Skin of body (tissue), 2 donors: ENCODE results near the gene LTBP4. TPM values are rescaled to one million over a fixed set of nuclear protein-coding genes. Genes with fewer than 3 reads are reported as not detected.
"Not testable (repeated sequence)": the region's sequence is repeated elsewhere in the genome, so short reads cannot be mapped to it uniquely, and the experiment has no call there.

Experiments used
- DNase-seq: peaks from one replicate; lab custom pipeline; 2025; lab: John Stamatoyannopoulos, UW
- total RNA-seq: library from RNA; depleted of rRNA; stranded (reverse); fragments of >200 nt; gene quantifications from one replicate; pipeline ENCODE4 v1.2.3, GENCODE V29; 2014

Gene LTBP4
- total RNA-seq, 1 donor from 2014 or later, result 72.0 TPM

DNA sequence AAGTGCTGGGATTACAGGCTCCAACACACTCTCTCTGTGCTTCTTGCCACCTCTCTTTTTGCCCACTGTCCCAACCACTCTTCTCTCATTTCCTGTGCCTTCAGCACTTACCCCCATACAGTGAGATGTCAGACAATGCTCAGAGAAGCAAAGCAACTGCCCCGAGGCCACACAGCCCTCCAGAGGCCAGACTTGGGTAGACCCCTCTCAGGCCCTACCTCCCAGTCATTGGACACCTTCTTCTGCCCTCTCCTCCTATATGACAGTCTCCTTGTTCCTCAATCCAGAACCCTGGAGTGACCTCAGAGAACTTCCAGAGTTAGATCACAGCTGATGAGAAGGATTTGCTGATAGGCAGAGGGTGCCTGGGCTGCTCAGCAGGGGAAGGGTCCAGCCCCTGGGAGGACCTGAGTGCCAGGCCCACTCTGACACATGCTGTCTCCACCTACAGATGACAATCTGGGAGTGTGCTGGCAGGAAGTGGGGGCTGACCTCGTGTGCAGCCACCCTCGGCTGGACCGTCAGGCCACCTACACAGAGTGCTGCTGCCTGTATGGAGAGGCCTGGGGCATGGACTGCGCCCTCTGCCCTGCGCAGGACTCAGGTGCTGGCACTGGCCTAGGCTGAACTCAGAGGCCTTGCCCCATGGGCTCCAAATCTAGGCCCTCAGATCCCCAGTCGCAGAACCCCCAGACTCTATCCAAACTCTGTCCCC, 24.4 kb downstream of the LTBP4 start:
- no peak for DNase-seq

DNA sequence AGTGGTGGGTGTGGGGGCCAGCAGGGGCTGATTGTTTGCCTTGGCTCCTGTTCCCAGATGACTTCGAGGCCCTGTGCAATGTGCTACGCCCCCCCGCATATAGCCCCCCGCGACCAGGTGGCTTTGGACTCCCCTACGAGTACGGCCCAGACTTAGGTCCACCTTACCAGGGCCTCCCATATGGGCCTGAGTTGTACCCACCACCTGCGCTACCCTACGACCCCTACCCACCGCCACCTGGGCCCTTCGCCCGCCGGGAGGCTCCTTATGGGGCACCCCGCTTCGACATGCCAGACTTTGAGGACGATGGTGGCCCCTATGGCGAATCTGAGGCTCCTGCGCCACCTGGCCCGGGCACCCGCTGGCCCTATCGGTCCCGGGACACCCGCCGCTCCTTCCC, 25.7 kb downstream of the LTBP4 start:
- no peak for DNase-seq

DNA sequence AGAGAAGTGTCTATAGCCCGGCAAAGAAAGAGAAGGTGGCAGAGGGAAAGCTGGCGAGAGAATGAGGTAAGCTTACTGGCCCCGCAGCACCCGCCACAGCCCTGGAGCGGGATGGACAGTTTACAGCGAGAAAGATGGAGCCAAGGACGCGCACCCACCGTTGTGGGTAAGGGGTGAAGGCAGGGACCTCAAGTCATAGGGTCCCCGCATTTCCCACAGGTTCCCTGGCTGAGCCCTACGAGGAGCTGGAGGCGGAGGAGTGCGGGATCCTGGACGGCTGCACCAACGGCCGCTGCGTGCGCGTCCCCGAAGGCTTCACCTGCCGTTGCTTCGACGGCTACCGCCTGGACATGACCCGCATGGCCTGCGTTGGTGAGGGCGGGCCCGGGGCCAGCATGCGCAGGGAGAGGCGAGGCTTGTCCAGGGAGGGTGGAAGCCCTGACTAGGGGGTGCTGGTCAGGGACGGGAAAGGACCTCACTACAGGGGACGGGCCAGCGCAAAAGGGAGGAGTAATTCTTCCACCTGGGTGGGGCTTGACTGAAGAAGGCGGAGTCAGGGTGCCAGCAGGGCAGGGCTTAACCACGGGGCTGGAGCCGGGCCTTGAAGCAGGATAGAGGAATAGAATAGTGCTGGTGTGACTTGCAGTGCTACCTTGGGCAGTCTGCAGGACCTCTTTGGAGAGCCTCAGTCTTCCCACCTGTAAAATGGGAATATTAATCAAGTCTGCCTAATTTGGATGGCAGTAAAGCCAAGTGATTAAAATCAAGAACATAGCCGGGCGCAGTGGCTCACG, 26.5 kb downstream of the LTBP4 start:
- no peak for DNase-seq

DNA sequence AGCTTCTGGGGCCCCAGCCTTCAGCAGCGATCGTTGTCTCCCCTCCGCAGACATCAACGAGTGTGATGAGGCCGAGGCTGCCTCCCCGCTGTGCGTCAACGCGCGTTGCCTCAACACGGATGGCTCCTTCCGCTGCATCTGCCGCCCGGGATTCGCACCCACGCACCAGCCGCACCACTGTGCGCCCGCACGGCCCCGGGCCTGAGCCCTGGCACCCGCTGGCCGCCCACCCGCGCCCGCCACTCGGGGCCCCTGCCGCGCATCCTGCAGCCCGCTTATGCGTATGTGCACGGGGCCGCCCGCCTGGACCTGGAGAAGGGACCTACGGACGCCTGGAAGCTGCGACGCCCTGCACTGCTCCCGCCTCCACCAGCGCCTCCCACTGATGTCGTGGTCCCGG, 28.2 kb downstream of the LTBP4 start:
- no peak for DNase-seq

DNA sequence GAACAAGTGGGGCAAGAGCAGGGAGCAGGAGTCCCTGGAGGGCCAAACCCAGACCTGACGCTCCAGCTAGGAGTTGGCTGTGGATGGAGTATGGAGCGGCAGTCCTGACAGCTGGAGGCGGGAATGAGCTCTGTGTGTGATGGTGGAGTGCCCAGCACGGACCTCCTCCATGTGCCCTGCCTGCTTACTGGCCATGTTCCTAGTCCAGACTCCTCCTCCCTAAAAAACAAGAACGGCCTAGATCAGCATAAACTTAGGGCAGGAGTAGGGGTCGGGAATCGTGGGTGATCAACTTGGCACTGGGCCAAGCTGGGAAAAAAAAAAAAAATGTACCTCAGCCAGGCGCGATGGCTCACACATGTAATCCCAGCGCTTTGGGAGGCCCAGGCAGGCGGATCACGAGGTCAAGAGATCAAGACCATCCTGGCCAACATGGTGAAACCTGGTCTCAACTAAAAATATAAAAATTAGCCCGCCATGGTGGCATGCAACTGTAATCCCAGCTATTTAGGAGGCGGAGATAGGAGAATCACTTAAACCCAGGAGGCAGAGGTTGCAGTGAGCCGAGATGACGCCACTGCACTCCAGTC, 29.5 kb downstream of the LTBP4 start:
- no peak for DNase-seq

DNA sequence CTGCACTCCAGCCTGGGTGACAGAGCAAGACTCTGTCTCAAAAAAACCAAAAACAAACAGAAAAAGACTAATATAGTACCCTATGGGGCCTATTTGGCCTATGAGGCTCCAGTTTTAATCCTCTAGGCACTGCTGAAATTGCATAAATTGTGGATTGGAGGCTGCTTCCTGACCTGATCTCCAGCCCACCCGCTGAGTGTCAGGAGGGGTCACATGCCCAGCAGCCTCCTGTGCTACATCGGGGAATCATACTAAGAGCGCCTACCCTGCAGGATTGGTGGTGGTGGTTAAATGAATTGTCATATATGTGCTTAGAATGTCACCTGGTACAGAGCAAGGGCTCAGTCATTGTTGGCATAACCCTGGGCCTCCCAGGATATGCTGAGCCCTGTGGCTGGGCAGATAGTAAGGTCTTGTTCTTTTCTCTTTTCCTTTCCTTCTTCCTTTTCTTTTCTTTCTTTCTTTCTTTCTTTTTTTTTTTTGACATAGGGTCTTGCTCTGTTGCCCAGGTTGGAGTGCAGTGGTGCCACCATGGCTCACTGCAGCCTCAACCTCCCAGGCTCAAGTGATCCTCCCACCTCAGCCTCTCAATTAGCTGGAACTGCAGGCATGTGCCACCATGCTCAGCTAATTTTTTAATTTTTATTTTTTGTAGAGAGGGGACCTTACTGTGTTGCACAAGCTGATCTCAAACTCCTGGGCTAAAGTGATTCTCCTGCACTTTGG, 31.3 kb downstream of the LTBP4 start:
- no peak for DNase-seq

DNA sequence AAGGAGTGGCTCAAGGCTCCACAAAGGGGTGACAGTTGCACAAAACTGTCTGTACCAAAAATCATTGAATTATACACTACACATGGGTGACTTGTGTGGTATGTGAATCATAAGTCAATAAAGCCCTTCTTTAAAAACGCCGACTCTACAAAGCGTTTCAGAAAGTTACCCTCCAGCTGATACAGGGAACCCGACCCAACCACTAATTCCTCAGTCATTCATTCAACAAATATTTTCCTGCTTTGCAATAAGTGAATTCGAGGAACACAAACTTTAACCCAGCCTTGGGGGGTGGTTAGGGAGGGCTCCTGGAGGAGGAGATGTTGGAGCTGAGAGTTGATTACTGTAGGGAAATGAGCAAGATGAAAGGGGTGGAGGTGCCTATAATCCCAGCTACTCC, 32.0 kb downstream of the LTBP4 start:
- no peak for DNase-seq

DNA sequence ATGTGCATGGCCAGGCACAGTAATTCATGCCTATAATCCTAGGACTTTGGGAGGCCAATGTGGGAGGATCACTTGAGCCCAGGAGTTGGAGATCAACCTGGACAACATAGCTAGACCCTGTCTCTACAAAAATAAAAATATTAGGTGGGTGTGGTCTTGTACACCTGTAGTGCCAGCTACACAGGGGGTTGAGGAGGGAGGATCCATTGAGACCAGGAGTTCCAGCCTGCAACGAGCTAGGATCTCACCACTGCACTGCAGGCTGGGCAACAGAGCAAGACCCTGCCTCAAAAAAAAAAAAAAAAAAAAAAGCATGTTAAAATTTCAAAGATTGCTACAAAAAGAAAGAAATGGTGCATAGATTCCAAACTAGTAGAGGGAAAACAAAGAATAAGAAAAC, 37.2 kb downstream of the LTBP4 start:
- no peak for DNase-seq

DNA sequence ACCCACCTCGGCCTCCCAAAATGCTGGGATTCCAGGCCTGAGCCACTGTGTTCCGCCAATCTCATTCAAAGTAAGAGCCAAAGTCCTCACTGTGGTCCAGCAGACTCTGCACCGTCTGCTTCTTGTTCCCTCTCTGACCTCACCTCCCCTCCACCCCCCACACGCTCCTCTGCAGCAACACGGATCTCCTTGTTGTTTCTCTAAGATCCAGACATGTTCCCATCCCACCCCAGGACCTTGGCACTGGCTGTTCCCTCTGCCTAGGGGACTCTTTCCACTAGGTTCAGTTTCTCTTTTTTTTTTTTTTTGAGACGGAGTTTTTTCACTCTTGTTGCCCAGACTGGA, 38.4 kb downstream of the LTBP4 start:
- DNase-seq, result no peak

DNA sequence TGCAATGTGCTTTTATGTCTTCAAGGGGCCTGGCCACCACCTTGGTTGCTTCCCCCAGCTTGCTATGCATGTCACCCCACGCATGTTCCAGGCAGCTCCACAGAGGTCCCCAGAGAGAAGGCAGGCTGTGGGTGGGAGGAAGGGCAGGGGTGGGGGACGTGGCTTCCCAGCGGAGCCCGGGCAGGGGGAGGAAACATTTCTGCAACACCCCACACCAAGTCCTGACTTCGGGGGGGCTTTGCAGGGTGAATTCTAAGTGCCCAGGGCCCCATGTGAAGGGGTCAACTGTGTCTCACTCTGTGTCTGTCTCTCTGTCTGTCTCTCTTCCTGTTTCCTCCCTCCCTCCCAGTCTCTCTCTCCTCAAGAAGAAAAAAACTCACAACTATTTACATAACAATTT, 39.6 kb downstream of the LTBP4 start:
- no peak for DNase-seq

DNA sequence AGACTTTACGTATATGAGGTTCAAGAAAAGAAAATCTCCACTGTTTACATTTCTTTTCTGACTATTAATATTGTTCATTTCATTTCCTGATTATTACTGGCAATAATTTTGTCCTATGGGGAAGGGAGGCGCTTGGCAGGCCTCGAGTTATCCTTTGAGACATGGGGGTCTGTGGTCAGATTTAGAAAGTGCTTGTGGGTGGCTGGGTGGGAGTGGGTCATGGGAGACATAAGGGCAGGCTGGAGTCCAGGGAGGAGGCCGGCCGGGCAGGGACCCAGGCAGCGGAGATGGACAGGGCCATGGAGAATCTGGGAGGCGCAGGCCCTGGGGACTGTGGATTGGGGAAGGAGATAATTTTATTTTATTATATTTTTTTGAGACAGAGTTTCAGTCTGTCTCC, 40.1 kb downstream of the LTBP4 start:
- DNase-seq, result peak; percentile 43

DNA sequence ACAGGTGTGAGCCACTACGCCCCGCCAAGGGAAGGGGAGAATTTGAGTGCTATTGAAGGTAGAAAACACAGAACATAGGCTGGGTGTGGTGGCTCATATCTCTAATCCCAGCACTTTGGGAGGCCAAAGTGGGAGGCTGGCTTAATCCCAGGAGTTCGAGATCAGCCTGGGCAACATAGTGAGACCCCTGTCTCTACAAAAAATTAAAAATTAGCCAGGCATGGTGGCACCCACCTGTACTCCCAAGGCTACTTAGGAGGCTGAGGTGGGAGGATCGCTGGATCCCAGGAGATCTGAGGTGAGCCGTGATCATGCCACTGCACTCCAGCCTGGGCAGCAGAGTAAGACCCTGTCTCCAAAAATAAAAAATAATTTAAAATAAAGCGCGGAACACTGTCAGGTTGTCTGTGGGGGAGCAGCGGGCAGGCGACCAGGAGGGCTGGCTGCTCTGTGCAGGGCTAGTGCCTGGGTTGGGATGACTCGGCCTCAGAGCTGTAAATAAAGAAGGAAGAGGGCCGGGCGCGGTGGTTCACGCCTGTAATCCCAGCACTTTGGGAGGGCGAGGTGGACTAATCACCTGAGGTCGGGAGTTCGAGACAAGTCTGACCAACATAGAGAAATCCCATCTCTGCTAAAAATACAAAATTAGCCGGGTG, 41.0 kb downstream of the LTBP4 start:
- no peak for DNase-seq

DNA sequence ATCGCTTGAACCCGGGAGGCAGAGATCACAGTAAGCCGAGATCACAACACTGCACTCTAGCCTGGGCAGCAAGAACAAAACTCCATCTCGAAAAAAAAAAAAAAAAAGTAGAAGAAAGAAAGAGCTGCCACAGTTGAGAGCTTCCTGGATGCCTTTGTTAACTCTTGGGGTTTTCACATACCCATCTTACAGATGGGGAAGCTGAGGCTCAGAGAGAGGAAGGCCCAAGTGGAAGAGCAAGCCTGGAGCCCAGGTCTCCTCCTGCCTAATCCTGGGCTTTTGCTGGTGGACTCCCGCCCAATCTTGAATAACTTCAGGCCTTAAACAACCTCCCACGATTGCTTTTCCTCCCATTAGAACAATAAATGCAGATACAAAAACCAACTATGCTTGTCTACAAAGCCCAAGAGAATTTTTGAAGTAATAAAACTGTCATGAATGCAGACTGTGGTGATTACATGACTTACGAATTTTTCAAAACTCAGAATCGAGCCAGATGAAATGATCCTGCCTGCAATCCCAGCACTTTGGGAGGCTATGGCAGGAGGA, 41.7 kb downstream of the LTBP4 start:
- peak; percentile 41 for DNase-seq

DNA sequence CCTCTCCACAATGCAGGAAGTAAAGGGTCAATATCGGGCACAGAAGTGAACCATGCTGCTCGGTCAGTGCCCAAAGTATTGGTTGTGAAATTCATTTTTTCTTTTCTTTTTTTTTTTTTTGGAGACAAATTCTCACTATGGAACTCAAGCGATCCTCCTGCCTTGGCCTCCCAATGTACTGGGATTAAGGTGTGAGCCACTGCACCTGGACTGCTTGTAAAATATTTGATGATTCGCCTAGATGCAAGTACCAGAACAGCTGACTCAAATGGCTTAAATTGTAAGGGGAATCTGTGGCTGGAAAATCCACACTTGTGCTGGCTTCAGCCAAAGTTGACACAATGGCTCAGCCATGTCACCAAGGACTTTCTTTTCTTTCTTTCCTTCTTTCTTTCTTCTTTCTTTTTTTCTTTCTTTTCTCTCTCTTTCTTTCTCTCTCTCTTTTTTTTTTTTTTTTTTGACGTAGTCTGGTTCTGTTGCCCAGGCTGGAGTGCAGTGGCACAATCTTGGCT, 45.6 kb downstream of the LTBP4 start:
- no peak for DNase-seq

DNA sequence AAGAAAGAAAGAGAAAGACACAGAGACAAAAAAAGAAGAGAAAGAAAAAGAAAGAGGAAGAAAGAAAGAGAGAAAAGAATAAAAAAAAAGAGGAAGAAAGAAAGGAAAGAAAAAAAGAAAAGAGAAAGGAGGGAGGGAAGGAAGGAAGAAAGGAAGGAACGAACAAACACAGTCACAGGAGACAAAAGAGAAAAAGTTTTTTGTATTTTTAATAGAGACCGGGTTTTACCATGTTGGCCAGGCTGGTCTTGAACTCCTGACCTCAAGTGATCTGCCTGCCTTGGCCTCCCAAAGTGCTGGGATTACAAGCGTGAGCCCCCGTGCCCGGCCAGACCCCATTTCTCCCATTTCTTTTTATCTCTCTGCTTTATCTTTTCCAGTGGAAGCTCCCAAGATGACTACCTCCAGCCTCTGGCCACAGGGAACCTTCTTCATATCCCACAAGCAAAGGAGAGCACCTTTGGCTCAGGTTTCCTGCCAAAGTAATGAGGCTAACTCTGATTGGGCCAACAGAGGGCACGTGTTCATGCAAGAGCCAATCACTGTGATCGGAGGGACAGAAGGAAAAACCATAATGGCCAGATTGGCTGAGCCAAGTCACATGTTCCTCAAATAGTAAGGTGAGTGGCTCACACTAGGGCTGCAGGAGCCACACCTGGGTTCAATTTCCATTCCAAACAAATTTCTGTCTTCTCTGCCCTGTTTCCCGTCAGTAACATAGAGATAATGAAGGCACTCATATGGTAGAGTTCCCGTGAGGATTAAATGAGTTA, 48.9 kb downstream of the LTBP4 start:
- not testable (repeated sequence) for DNase-seq

DNA sequence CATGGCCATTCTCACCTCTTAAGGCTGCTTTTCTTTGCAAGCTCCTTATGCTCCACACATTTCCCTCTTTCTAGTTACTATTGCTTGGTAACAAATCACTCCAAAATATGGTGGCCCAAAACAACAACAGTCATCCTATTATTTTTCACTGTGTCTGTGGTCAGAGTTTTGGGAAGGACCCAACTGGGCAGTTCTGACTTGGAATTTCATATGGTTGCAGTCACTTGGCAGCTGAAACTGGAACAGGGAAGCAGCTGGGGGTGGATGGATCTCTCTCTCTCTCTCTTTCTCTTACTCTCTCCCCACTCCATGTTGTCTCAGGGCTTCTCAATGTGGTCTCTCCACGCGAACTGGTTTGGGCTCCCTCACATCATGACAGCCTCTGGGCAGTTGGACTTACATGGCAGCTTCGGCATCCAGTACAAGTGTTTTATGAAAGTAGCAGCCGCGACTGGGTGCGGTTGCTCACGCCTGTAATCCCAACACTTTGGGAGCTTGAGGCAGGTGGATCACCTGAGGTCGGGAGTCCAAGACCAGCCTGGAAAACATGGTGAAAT, 49.7 kb downstream of the LTBP4 start:
- DNase-seq, result peak; percentile 11

DNA sequence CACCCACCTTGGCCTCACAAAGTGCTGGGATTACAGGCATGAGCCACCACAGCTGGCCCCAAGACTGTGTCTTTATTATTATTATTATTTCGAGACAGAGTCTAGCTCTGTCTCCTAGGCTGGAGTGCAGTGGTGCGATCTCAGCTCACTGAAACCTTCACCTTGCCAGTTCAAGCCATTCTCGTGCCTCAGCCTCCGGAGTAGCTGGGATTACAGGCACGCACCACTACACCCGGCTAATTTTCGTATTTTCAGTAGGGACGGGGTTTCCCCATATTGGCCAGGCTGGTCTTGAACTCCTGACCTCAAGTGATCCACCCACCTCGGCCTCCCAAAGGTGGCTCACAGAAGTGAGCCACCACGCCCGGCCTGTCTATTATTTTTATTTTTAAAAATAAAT, 51.1 kb downstream of the LTBP4 start:
- not testable (repeated sequence) for DNase-seq

DNA sequence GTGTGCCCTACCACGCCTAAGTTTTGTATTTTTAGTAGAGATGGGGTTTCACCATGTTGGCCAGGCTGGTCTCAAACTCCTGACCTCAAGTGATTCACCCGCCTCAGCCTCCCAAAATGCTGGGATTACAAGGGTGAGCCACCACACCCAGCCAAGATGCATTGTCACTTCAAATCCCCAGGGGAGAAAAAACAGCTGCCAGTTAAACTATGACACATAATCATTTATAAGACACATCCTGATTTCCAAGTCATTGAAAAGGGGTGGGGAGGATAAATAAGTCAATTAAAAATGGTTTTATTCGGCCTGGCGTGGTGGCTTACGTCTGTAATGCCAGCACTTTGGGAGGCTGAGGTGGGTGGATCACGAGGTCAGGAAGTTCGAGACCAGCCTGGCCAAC, 54.5 kb downstream of the LTBP4 start:
- DNase-seq, result not testable (repeated sequence)

DNA sequence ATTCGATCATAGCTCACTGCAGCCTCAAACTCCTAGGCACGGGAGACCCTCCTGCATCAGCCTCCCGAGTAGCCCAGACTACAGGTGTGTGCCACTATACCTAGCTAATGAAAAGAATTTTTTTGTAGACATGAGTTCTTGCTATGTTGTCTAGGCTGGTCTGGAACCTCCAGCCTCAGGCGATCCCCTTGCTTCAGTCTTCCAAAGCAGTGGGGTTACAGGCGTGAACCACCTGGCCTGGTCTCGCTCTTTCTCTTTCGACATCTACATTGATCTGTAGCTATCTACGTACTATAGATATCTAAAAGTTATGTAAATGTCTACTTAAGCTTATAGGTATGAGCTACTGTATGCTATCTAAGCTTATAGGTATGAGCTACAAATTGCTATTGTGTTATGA, 56.9 kb downstream of the LTBP4 start:
- DNase-seq, result no peak

DNA sequence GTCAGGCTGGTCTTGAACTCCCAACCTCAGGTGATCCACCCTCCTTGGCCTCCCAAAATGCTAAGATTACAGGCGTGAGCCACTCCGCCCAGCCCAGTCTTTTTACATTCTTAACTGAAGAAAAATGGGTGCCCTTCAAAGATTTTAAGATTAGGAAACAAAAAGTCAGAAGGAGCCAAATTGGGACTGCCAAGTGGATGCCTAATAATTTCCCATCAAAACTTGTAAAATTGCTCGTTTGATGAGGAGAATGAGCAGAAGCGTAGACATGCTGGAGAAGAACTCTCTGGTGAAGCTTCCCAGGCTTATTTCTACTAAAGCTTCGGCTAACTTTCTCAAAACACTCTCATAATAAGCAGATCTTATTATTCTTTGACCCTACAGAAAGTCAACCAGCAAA, 57.9 kb downstream of the LTBP4 start:
- no peak for DNase-seq
